SK-N-SH (cell line): ENCODE measurements around the gene RGL1. TPM values are rescaled to one million over a fixed set of nuclear protein-coding genes. Genes with fewer than 3 reads are reported as not detected.

ENCODE experiments used
- CTCF ChIA-PET: fragments of 300-600, 350-600 bp; formaldehyde crosslinking; extraction: SDS; loops from one replicate; lab custom pipeline; 2021; lab: Yijun Ruan, JAX
- POLR2A ChIA-PET: fragments of 350-600 bp; sonication (Branson Sonifier 250); formaldehyde crosslinking; extraction: SDS; loops from one replicate; lab custom pipeline; 2020; ENCODE audit warnings: antibody characterized with exemption, inconsistent platforms; lab: Yijun Ruan, JAX
- DNase-seq: peaks from one replicate; pipeline ENCODE4 v3.0.0; 2012
- H2AFZ ChIP-seq: fragments of 200-600 bp; sonication (generic); 2 replicates; pipeline ENCODE4 v1.8.1; 2016; ENCODE audit warnings: antibody characterized with exemption, mild to moderate bottlenecking, low read depth
- H3F3A ChIP-seq: fragments of 200-600 bp; sonication (generic); replicated peaks from 2 replicates; pipeline ENCODE3; 2016; ENCODE audit warnings: antibody characterized with exemption, mild to moderate bottlenecking; ENCODE audit not compliant: insufficient read depth
- H3K27ac ChIP-seq, 2 experiments: fragments of 200-500 bp in 1 of 2; fragments of 200-600 bp in 1 of 2; sonication (Bioruptor generic) in 1 of 2; sonication (generic), shearing (Covaris generic) in 1 of 2; 2 replicates each; pipeline versions ENCODE4 v1.5.1 to v1.6.1; 2014 to 2016; ENCODE audit warnings: low read depth in 2 of 2, inconsistent platforms in 1 of 2, low read length in 1 of 2, mild to moderate bottlenecking in 1 of 2, mixed read lengths in 1 of 2
- H3K27me3 ChIP-seq: fragments of 200-600 bp; sonication (generic), shearing (Covaris generic); 2 replicates; pipeline ENCODE4 v1.6.1; 2016; ENCODE audit warnings: mixed run types; ENCODE audit not compliant: insufficient read depth
- H3K36me3 ChIP-seq, 2 experiments: fragments of 200-500 bp in 1 of 2; fragments of 200-600 bp in 1 of 2; sonication (Bioruptor generic) in 1 of 2; sonication (generic) in 1 of 2; replicated peaks in 1 of 2; 2 replicates each; pipeline versions ENCODE3 to v1.5.1; 2014 to 2016; ENCODE audit warnings: low read length in 1 of 2, mild to moderate bottlenecking in 1 of 2; ENCODE audit not compliant: insufficient read depth in 2 of 2, control insufficient read depth in 1 of 2
- H3K4me1 ChIP-seq, 2 experiments: fragments of 200-500 bp in 1 of 2; fragments of 200-600 bp in 1 of 2; sonication (Bioruptor generic) in 1 of 2; sonication (generic), shearing (Covaris generic) in 1 of 2; 2 replicates each; pipeline versions ENCODE4 v1.5.1 to v1.6.1; 2014 to 2016; ENCODE audit warnings: low read depth in 1 of 2, low read length in 1 of 2, mixed run types in 1 of 2; ENCODE audit not compliant: insufficient read depth in 2 of 2, control insufficient read depth in 1 of 2
- H3K4me2 ChIP-seq: fragments of 200-600 bp; sonication (generic), shearing (Covaris generic); 2 replicates; pipeline ENCODE4 v1.6.1; 2017; ENCODE audit warnings: mixed run types
- H3K4me3 ChIP-seq, 2 experiments: fragments of 200-500 bp in 1 of 2; fragments of 200-600 bp in 1 of 2; sonication (Bioruptor generic) in 1 of 2; sonication (generic), shearing (Covaris generic) in 1 of 2; 2 replicates each; pipeline versions ENCODE4 v1.5.1 to v1.8.1; 2014 to 2016; ENCODE audit warnings: low read depth in 2 of 2, inconsistent platforms in 1 of 2, low read length in 1 of 2, mild to moderate bottlenecking in 1 of 2, mixed read lengths in 1 of 2, moderate library complexity in 1 of 2
- H3K79me2 ChIP-seq: fragments of 200-600 bp; sonication (generic); 2 replicates; pipeline ENCODE4 v1.8.1; 2017; ENCODE audit warnings: mild to moderate bottlenecking; ENCODE audit not compliant: insufficient read depth
- H3K9ac ChIP-seq: fragments of 200-600 bp; sonication (generic); 2 replicates; pipeline ENCODE4 v1.6.1; 2017; ENCODE audit warnings: mixed run types
- H3K9me2 ChIP-seq: fragments of 200-600 bp; sonication (generic); 2 replicates; pipeline ENCODE4 v1.6.1; 2017; ENCODE audit warnings: mixed run types
- H3K9me3 ChIP-seq: fragments of 200-600 bp; sonication (generic); 2 replicates; pipeline ENCODE4 v1.6.1; 2017; ENCODE audit warnings: mixed run types, mild to moderate bottlenecking, moderate library complexity
- H4K20me1 ChIP-seq: fragments of 200-600 bp; sonication (generic); 2 replicates; pipeline ENCODE4 v1.6.1; 2017; ENCODE audit warnings: mild to moderate bottlenecking, mixed run types; ENCODE audit not compliant: insufficient read depth
- CHD2 ChIP-seq: fragments of 150-350 bp; IDR thresholded peaks from 2 replicates; pipeline ENCODE4 v1.6.1; 2018; ENCODE audit warnings: low read length; ENCODE audit not compliant: partially characterized antibody
- EZH2phosphoT487 ChIP-seq: fragments of 200-600 bp; sonication (generic); IDR thresholded peaks from 2 replicates; pipeline ENCODE4 v1.6.1; 2017; ENCODE audit warnings: low read depth, mixed run types, mild to moderate bottlenecking, antibody characterized with exemption, moderate library complexity, borderline replicate concordance
- FOXJ3 ChIP-seq: sonication (generic); formaldehyde crosslinking; IDR thresholded peaks from 2 replicates; pipeline ENCODE4 v1.5.1; 2020; ENCODE audit warnings: mild to moderate bottlenecking, missing genetic modification reagents
- GABPA ChIP-seq: IDR thresholded peaks from 2 replicates; pipeline ENCODE4 v1.4.0; 2012; ENCODE audit warnings: low read depth, mild to moderate bottlenecking
- GATA2 ChIP-seq: sonication (generic); formaldehyde crosslinking; IDR thresholded peaks from 2 replicates; pipeline ENCODE4 v1.5.0; 2020; ENCODE audit warnings: mild to moderate bottlenecking, missing genetic modification reagents
- JUND ChIP-seq: IDR thresholded peaks from 2 replicates; pipeline ENCODE4 v1.4.0; 2012
- MEF2A ChIP-seq: IDR thresholded peaks from 2 replicates; pipeline ENCODE4 v1.4.0; 2012; ENCODE audit warnings: low read depth, borderline replicate concordance
- MXI1 ChIP-seq: IDR thresholded peaks from 2 replicates; pipeline ENCODE4 v1.6.1; 2012; ENCODE audit warnings: mild to moderate bottlenecking, low read depth, low read length, improper control_type of control experiment
- RAD21 ChIP-seq: IDR thresholded peaks from 2 replicates; pipeline ENCODE4 v1.6.1; 2012; ENCODE audit warnings: mild to moderate bottlenecking, low read length
- RCOR1 ChIP-seq: fragments of 150-350 bp; IDR thresholded peaks from 2 replicates; pipeline ENCODE4 v1.6.1; 2017; ENCODE audit warnings: antibody characterized with exemption, low read length
- RFX5 ChIP-seq: IDR thresholded peaks from 2 replicates; pipeline ENCODE4 v1.6.1; 2012; ENCODE audit warnings: mild to moderate bottlenecking, improper control_type of control experiment, low read length
- RXRA ChIP-seq: IDR thresholded peaks from 2 replicates; pipeline ENCODE4 v1.4.0; 2012; ENCODE audit warnings: low read depth, mild to moderate bottlenecking, borderline replicate concordance
- SIN3A ChIP-seq: IDR thresholded peaks from 2 replicates; pipeline ENCODE4 v1.6.1; 2012; ENCODE audit warnings: low read depth, mild to moderate bottlenecking, low read length, moderate library complexity, borderline replicate concordance
- TEAD4 ChIP-seq: IDR thresholded peaks from 2 replicates; pipeline ENCODE4 v1.4.0; 2012; ENCODE audit warnings: mild to moderate bottlenecking, borderline replicate concordance; ENCODE audit not compliant: insufficient read depth
- WGBS: methylation state at CpG from one replicate; pipeline ENCODE4 v1.1.6; 2017; ENCODE audit warnings: low lambda C conversion rate; 5-methylcytosine and 5-hydroxymethylcytosine counted together
- polyA plus RNA-seq, 3 experiments: library from polyadenylated mRNA; depleted of rRNA; stranded (reverse); fragments of >200 nt; gene quantifications; 2 replicates each; pipeline ENCODE4 v1.2.3, GENCODE V29; 2012
- TF ChIP-seq, protein P1 (sequence below): IDR thresholded peaks from 2 replicates; pipeline ENCODE4 v1.4.0; 2012; ENCODE audit warnings: low read depth, borderline replicate concordance
- TF ChIP-seq, protein P2 (sequence below): IDR thresholded peaks from 2 replicates; pipeline ENCODE4 v1.6.1; 2012; ENCODE audit warnings: mild to moderate bottlenecking, low read depth, low read length, moderate library complexity
- TF ChIP-seq, protein P3 (sequence below): fragments of 200-600 bp; sonication (generic); IDR thresholded peaks from 2 replicates; pipeline ENCODE4 v1.6.1; 2017; ENCODE audit warnings: antibody characterized with exemption, mild to moderate bottlenecking, moderate library complexity
- TF ChIP-seq, protein P4 (sequence below): IDR thresholded peaks from 2 replicates; pipeline ENCODE4 v1.4.0; 2012; ENCODE audit warnings: low read depth

Gene RGL1
- polyA plus RNA-seq, 1 of the 3 experiments (the other 2 are of a cell fraction) = 8.3 TPM

DNA sequence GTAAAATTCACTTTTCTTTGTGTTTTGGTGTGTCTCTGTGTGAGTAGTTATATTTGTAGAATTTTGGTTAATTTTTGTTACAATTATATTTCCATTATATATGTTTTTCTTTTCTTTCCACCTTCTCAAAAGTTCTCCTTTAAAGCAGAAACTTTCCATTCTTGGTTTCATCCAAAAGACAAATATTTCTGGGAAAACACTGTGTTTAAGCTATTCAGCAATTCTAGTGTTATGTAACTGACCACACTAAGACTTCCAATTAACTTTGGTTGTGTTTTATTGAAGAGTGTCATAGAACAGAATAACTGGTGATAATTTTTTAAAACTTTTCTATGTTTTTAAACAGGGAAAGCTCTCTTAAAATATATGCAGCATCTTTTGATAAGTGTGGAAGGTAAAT is 13.6 kb upstream of the RGL1 start:
- ChIA-PET CTCF (interaction anchor here (1.2 to 1.4 kb wide), 2 partner anchors 32 to 37 kb away, joined by 3 to 6 read pairs; no protein-coding TSS in a partner anchor), POLR2A (no interaction called here)
- Histone ChIP-seq H3K36me3 (no peaks in the 10 kb centered on the region), H3K27me3 (no peaks in the 10 kb centered on the region), H2AFZ (no peak overlapping the region), H3K4me3 (no peak overlapping the region), H3K27ac (no peak overlapping the region), H3K9me2 (no peaks in the 10 kb centered on the region), H3K9ac (no peak overlapping the region), H3F3A (no peaks in the 10 kb centered on the region), H3K9me3 (no peaks in the 10 kb centered on the region), H3K4me1 (no peaks in the 10 kb centered on the region), H4K20me1 (no peaks in the 10 kb centered on the region), H3K4me2 (no peak overlapping the region), H3K79me2 (no peaks in the 10 kb centered on the region)
- no peak for DNase-seq
- TF ChIP-seq, protein P1, sequence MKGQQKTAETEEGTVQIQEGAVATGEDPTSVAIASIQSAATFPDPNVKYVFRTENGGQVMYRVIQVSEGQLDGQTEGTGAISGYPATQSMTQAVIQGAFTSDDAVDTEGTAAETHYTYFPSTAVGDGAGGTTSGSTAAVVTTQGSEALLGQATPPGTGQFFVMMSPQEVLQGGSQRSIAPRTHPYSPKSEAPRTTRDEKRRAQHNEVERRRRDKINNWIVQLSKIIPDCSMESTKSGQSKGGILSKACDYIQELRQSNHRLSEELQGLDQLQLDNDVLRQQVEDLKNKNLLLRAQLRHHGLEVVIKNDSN = no peak
- TF ChIP-seq GATA2 (CRISPR knock-in tag) (no peak), RFX5 (no peak), EZH2phosphoT487 (no peak), FOXJ3 (CRISPR knock-in tag) (no peak), MXI1 (no peak)
- TF ChIP-seq, protein P2, sequence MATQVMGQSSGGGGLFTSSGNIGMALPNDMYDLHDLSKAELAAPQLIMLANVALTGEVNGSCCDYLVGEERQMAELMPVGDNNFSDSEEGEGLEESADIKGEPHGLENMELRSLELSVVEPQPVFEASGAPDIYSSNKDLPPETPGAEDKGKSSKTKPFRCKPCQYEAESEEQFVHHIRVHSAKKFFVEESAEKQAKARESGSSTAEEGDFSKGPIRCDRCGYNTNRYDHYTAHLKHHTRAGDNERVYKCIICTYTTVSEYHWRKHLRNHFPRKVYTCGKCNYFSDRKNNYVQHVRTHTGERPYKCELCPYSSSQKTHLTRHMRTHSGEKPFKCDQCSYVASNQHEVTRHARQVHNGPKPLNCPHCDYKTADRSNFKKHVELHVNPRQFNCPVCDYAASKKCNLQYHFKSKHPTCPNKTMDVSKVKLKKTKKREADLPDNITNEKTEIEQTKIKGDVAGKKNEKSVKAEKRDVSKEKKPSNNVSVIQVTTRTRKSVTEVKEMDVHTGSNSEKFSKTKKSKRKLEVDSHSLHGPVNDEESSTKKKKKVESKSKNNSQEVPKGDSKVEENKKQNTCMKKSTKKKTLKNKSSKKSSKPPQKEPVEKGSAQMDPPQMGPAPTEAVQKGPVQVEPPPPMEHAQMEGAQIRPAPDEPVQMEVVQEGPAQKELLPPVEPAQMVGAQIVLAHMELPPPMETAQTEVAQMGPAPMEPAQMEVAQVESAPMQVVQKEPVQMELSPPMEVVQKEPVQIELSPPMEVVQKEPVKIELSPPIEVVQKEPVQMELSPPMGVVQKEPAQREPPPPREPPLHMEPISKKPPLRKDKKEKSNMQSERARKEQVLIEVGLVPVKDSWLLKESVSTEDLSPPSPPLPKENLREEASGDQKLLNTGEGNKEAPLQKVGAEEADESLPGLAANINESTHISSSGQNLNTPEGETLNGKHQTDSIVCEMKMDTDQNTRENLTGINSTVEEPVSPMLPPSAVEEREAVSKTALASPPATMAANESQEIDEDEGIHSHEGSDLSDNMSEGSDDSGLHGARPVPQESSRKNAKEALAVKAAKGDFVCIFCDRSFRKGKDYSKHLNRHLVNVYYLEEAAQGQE = no peak

DNA sequence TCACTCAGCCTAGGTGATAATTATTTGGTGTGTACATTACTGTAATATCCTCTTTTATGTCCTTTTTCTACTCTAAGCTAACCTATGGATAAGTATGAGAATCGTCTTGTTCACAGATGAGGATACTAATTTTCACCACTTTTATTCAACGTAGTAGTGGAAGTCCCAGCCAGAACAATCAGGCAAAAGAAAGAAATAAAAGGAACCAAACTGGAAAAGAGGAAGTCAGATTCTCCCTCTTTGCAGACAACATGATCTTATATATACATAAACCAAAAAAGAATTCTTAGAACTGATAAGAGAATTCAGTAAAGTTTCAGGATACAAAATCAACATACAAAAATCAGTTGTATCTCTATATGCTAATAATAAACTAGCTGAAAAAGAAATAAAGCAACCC is 12.6 kb upstream of the RGL1 start:
- ChIA-PET POLR2A (no interaction called here), CTCF (interaction anchor here (1.2 kb wide), 1 partner anchor 33 kb away, joined by 6 read pairs; no protein-coding TSS in a partner anchor)
- DNase-seq = no peak
- WGBS = 84% methylated on average over 2 of the region's 2 CpGs
- Histone ChIP-seq H3K36me3 (no peaks in the 10 kb centered on the region), H3K4me3 (no peak overlapping the region), H3K27ac (no peak overlapping the region), H3K4me2 (no peak overlapping the region), H3K79me2 (no peaks in the 10 kb centered on the region), H3K4me1 (no peaks in the 10 kb centered on the region), H3K9me2 (no peaks in the 10 kb centered on the region), H4K20me1 (no peaks in the 10 kb centered on the region), H3K9me3 (no peaks in the 10 kb centered on the region), H2AFZ (no peak overlapping the region), H3K27me3 (no peaks in the 10 kb centered on the region), H3K9ac (no peak overlapping the region), H3F3A (no peaks in the 10 kb centered on the region)
- no peak for TF ChIP-seq RXRA
- TF ChIP-seq, protein P3, sequence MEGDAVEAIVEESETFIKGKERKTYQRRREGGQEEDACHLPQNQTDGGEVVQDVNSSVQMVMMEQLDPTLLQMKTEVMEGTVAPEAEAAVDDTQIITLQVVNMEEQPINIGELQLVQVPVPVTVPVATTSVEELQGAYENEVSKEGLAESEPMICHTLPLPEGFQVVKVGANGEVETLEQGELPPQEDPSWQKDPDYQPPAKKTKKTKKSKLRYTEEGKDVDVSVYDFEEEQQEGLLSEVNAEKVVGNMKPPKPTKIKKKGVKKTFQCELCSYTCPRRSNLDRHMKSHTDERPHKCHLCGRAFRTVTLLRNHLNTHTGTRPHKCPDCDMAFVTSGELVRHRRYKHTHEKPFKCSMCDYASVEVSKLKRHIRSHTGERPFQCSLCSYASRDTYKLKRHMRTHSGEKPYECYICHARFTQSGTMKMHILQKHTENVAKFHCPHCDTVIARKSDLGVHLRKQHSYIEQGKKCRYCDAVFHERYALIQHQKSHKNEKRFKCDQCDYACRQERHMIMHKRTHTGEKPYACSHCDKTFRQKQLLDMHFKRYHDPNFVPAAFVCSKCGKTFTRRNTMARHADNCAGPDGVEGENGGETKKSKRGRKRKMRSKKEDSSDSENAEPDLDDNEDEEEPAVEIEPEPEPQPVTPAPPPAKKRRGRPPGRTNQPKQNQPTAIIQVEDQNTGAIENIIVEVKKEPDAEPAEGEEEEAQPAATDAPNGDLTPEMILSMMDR = no peak
- no peak for TF ChIP-seq GABPA
- TF ChIP-seq RAD21 = no peak
- no peak for TF ChIP-seq GATA2 (CRISPR knock-in tag)
- no peak for TF ChIP-seq SIN3A
- TF ChIP-seq, protein P1 = no peak
- no peak for TF ChIP-seq TEAD4
- no peak for TF ChIP-seq MEF2A
- TF ChIP-seq, protein P4, sequence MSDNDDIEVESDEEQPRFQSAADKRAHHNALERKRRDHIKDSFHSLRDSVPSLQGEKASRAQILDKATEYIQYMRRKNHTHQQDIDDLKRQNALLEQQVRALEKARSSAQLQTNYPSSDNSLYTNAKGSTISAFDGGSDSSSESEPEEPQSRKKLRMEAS = no peak
- no peak for TF ChIP-seq JUND
- no peak for TF ChIP-seq MXI1
- no peak for TF ChIP-seq CHD2
- TF ChIP-seq RCOR1 = no peak
